H1 (cell line): ENCODE measurements around the gene ETV5. TPM values are rescaled to one million over a fixed set of nuclear protein-coding genes. Genes with fewer than 3 reads are reported as not detected.
A peak's percentile ranks its signal among the peaks of the same experiment; 100 is the strongest.

ENCODE experiments used
- CTCF ChIA-PET: fragments of 300-600 bp; sonication (Branson Sonifier 250); formaldehyde crosslinking; loops from one replicate; lab custom pipeline; 2021; ENCODE audit not compliant: partially characterized antibody; lab: Charles Lee
- POLR2A ChIA-PET: fragments of 300-600 bp; sonication (Branson Sonifier 250); formaldehyde crosslinking; loops from one replicate; lab custom pipeline; 2021; ENCODE audit warnings: inconsistent platforms; ENCODE audit not compliant: partially characterized antibody; lab: Charles Lee
- DNase-seq, 2 experiments: peaks; one replicate each; pipeline versions ENCODE4 v3.0.0 to v3.0.0-alpha.2; 2010 to 2022; ENCODE audit warnings: low spot score in 2 of 2, low read depth in 1 of 2, mixed read lengths in 1 of 2
- FAIRE-seq: peaks from 2 replicates; lab custom pipeline; 2011; peaks lifted over from hg19 to GRCh38; lab: Jason Lieb, UNC
- H2AFZ ChIP-seq: 2 replicates; pipeline ENCODE4 v1.8.1; 2012; ENCODE audit warnings: low read length, inconsistent platforms
- H2AK5ac ChIP-seq: 2 replicates; pipeline ENCODE4 v1.6.1; 2013; ENCODE audit warnings: low read depth, low read length
- H2BK120ac ChIP-seq: replicated peaks from 2 replicates; pipeline ENCODE3; 2013; ENCODE audit warnings: low read depth, low read length, inconsistent platforms
- H2BK12ac ChIP-seq: 2 replicates; pipeline ENCODE4 v1.6.1; 2013; ENCODE audit warnings: low read depth, low read length
- H2BK15ac ChIP-seq: 2 replicates; pipeline ENCODE4 v1.6.1; 2013; ENCODE audit warnings: low read length
- H2BK20ac ChIP-seq: 2 replicates; pipeline ENCODE4 v1.6.1; 2013; ENCODE audit warnings: low read length
- H2BK5ac ChIP-seq: 2 replicates; pipeline ENCODE4 v1.6.1; 2013; ENCODE audit warnings: low read depth, low read length
- H3K14ac ChIP-seq: 2 replicates; pipeline ENCODE4 v1.6.1; 2013; ENCODE audit warnings: inconsistent platforms; ENCODE audit not compliant: insufficient read length
- H3K18ac ChIP-seq: 2 replicates; pipeline ENCODE4 v1.6.1; 2013; ENCODE audit warnings: low read length; ENCODE audit errors: extremely low read depth
- H3K23ac ChIP-seq: 2 replicates; pipeline ENCODE4 v1.6.1; 2013; ENCODE audit warnings: inconsistent platforms; ENCODE audit not compliant: insufficient read length
- H3K23me2 ChIP-seq: 2 replicates; pipeline ENCODE4 v1.6.1; 2013; ENCODE audit warnings: low read depth, low read length
- H3K27ac ChIP-seq: 2 replicates; pipeline ENCODE4 v1.6.1; 2011; ENCODE audit warnings: low read depth, low read length, inconsistent platforms
- H3K27me3 ChIP-seq, 4 experiments: replicated peaks in 1 of 4; 1 replicate in 1 of 4; 2 replicates in 3 of 4; pipeline versions ENCODE4 v1.6.1 to v1.8.1; 2011 to 2013; ENCODE audit warnings: low read length in 3 of 4, mild to moderate bottlenecking in 3 of 4, inconsistent platforms in 2 of 4, mixed read lengths in 2 of 4, moderate library complexity in 1 of 4; ENCODE audit not compliant: control insufficient read depth in 3 of 4, insufficient read depth in 3 of 4; ENCODE audit errors: extremely low read depth in 1 of 4
- H3K36me3 ChIP-seq, 4 experiments: 2 replicates each; pipeline versions ENCODE4 v1.6.1 to v1.8.1; 2011 to 2013; ENCODE audit warnings: mild to moderate bottlenecking in 4 of 4, low read length in 3 of 4, moderate library complexity in 2 of 4, control low read depth in 1 of 4, inconsistent platforms in 1 of 4; ENCODE audit not compliant: insufficient read depth in 4 of 4, control insufficient read depth in 2 of 4
- H3K4ac ChIP-seq: replicated peaks from 2 replicates; pipeline ENCODE3; 2013; ENCODE audit warnings: low read length, low read depth, mixed read lengths, inconsistent platforms; ENCODE audit not compliant: insufficient read length
- H3K4me1 ChIP-seq, 4 experiments: replicated peaks in 1 of 4; 1 replicate in 1 of 4; 2 replicates in 3 of 4; pipeline versions ENCODE4 v1.6.1 to v1.8.1; 2011 to 2013; ENCODE audit warnings: low read length in 3 of 4, inconsistent platforms in 2 of 4, mixed read lengths in 1 of 4; ENCODE audit not compliant: insufficient read depth in 4 of 4, control insufficient read depth in 3 of 4
- H3K4me2 ChIP-seq, 2 experiments: 2 replicates each; pipeline versions ENCODE4 v1.6.1 to v1.8.1; 2011 to 2013; ENCODE audit warnings: low read depth in 2 of 2, low read length in 2 of 2, control low read depth in 1 of 2, inconsistent platforms in 1 of 2, mild to moderate bottlenecking in 1 of 2; ENCODE audit not compliant: insufficient read depth in 1 of 2
- H3K4me3 ChIP-seq, 4 experiments: fragments of 200-600, 300-600 bp in 1 of 4; sonication (generic), shearing (Covaris generic), sonication (Bioruptor Twin) in 1 of 4; 2 replicates each; pipeline versions ENCODE4 v1.5.1 to v1.8.1; 2011 to 2016; ENCODE audit warnings: low read length in 4 of 4, low read depth in 3 of 4, control low read depth in 2 of 4, inconsistent platforms in 2 of 4, mild to moderate bottlenecking in 2 of 4, mixed read lengths in 1 of 4, moderate library complexity in 1 of 4; ENCODE audit not compliant: insufficient read depth in 2 of 4; ENCODE audit errors: extremely low read depth in 1 of 4
- H3K56ac ChIP-seq: replicated peaks from 2 replicates; pipeline ENCODE3; 2013; ENCODE audit warnings: low read depth, mild to moderate bottlenecking, mixed read lengths, low read length, inconsistent platforms; ENCODE audit not compliant: insufficient read length
- H3K79me1 ChIP-seq: 2 replicates; pipeline ENCODE4 v1.6.1; 2013; ENCODE audit warnings: low read depth, low read length, control low read depth
- H3K79me2 ChIP-seq, 2 experiments: 2 replicates each; pipeline versions ENCODE4 v1.6.1 to v1.8.1; 2012 to 2013; ENCODE audit warnings: low read length in 2 of 2, mild to moderate bottlenecking in 2 of 2, inconsistent platforms in 1 of 2; ENCODE audit not compliant: insufficient read depth in 2 of 2, control insufficient read depth in 1 of 2
- H3K9ac ChIP-seq, 4 experiments: replicated peaks in 1 of 4; 1 replicate in 1 of 4; 2 replicates in 3 of 4; pipeline versions ENCODE4 v1.6.1 to v1.8.1; 2011 to 2013; ENCODE audit warnings: low read depth in 3 of 4, low read length in 3 of 4, control low read depth in 2 of 4, mild to moderate bottlenecking in 2 of 4, moderate library complexity in 2 of 4, inconsistent platforms in 1 of 4; ENCODE audit errors: extremely low read depth in 1 of 4
- H3K9me3 ChIP-seq, 2 experiments: 2 replicates each; pipeline versions ENCODE4 v1.6.1 to v1.8.1; 2012 to 2013; ENCODE audit warnings: mild to moderate bottlenecking in 2 of 2, moderate library complexity in 2 of 2, control low read depth in 1 of 2, inconsistent platforms in 1 of 2, low read depth in 1 of 2, low read length in 1 of 2, mixed read lengths in 1 of 2; ENCODE audit not compliant: insufficient read depth in 2 of 2
- H4K20me1 ChIP-seq, 2 experiments: replicated peaks in 1 of 2; 2 replicates each; pipeline versions ENCODE3 to v1.8.1; 2011 to 2013; ENCODE audit warnings: inconsistent platforms in 2 of 2, low read length in 2 of 2, mild to moderate bottlenecking in 1 of 2; ENCODE audit not compliant: insufficient read depth in 2 of 2, control insufficient read depth in 1 of 2
- H4K5ac ChIP-seq: 2 replicates; pipeline ENCODE4 v1.6.1; 2013; ENCODE audit warnings: low read length, low read depth, mixed read lengths, inconsistent platforms; ENCODE audit not compliant: insufficient read length
- H4K8ac ChIP-seq: 2 replicates; pipeline ENCODE4 v1.8.0; 2013; ENCODE audit warnings: mild to moderate bottlenecking, moderate library complexity, low read length, inconsistent platforms; ENCODE audit not compliant: insufficient read depth; ENCODE audit errors: extremely low read depth
- H4K91ac ChIP-seq: replicated peaks from 2 replicates; pipeline ENCODE3; 2013; ENCODE audit warnings: low read length, mixed read lengths, inconsistent platforms; ENCODE audit not compliant: insufficient read length
- POLR2AphosphoS5 ChIP-seq: IDR thresholded peaks from 2 replicates; pipeline ENCODE4 v1.6.1; 2011; ENCODE audit warnings: low read depth, low read length
- RXRA ChIP-seq: IDR thresholded peaks from 2 replicates; pipeline ENCODE4 v1.6.1; 2011; ENCODE audit warnings: low read depth, mild to moderate bottlenecking, low read length, moderate library complexity; ENCODE audit not compliant: insufficient read depth
- WGBS, 2 experiments: shearing (Covaris generic) in 1 of 2; methylation state at CpG; one replicate each; pipeline versions ENCODE4 v1.1.6 to v1.1.7; 2013 to 2015; ENCODE audit warnings: low lambda C conversion rate in 2 of 2, mixed read lengths in 2 of 2, inconsistent platforms in 1 of 2, low coverage in 1 of 2, missing lambda C conversion rate in 1 of 2; ENCODE audit not compliant: insufficient replicate concordance in 2 of 2, insufficient coverage in 1 of 2, insufficient read length in 1 of 2; ENCODE audit errors: extremely low coverage in 1 of 2, missing lambda C conversion rate in 1 of 2; 5-methylcytosine and 5-hydroxymethylcytosine counted together
- polyA plus RNA-seq, 7 experiments: library from polyadenylated mRNA; depleted of rRNA in 3 of 7; stranded (reverse) in 5 of 7; unstranded in 2 of 7; fragments of >200 nt in 5 of 7; fragments of 200-250 nt in 2 of 7; gene quantifications; 1 replicate in 5 of 7; 2 replicates in 1 of 7; 4 replicates in 1 of 7; pipeline versions ENCODE4 v1.2.1 to v1.2.3, GENCODE V29; 2011 to 2013; ENCODE audit warnings: missing spikeins in 2 of 7, mixed read lengths in 2 of 7
- total RNA-seq: library from RNA; stranded (reverse); fragmentation: NEBNext Ultra II Directional; extraction: Animal tissue kit (Norgen Biotek cat#: 25700); gene quantifications from 2 replicates; pipeline ENCODE4 v1.2.1, GENCODE V29; 2021

Gene ETV5
- total and polyA plus RNA-seq, 2 of the 8 experiments (the other 6 are each of a cell fraction or from before 2014, with no cell fraction given), result 13.1 to 36.9 TPM

- H3K4ac ChIP-seq, result no peak overlapping the region
- no peak overlapping the region for H3K27ac ChIP-seq
- H4K8ac ChIP-seq, result no peak overlapping the region
- H2BK15ac ChIP-seq, result no peak overlapping the region
- H3K9me3 ChIP-seq, result no peaks in the 10 kb centered on the region
- no peak overlapping the region for H3K9ac ChIP-seq
- no peak overlapping the region for H2BK12ac ChIP-seq
- no peaks in the 10 kb centered on the region for H3K79me1 ChIP-seq
- H3K18ac ChIP-seq, result no peak overlapping the region
- no peak for FAIRE-seq
- H2BK120ac ChIP-seq, result no peak overlapping the region
- no peaks in the 10 kb centered on the region for H3K27me3 ChIP-seq
- no peak overlapping the region for H2BK20ac ChIP-seq
- 0 out of 2 replicates have a peak, but pooled peaks cover 2% of the 10 kb centered on the region for H3K23me2 ChIP-seq
- no peak for DNase-seq
- H3K4me2 ChIP-seq, result no peak overlapping the region
- no peaks in the 10 kb centered on the region for H3K36me3 ChIP-seq
- no peak overlapping the region for H3K56ac ChIP-seq
- TF ChIP-seq RXRA, result 0 out of 2 replicates have a peak, but pooled peaks have one; percentile 20
- no peak for TF ChIP-seq POLR2AphosphoS5
- WGBS, 2 experiments, result 85% methylated on average over 11 of the region's 11 CpGs; no CpG with 5 or more reads in 1 of the 2 experiments
- no peaks in the 10 kb centered on the region for H3K79me2 ChIP-seq
- H3K4me1 ChIP-seq, result no peaks in the 10 kb centered on the region
- H2AK5ac ChIP-seq, result no peak overlapping the region
- CTCF ChIA-PET, result interaction anchor here (2.6 kb wide), 1 partner anchor 17 kb away, joined by 7 read pairs; no protein-coding TSS in a partner anchor
- no peak overlapping the region for H2AFZ ChIP-seq
- no peak overlapping the region for H3K4me3 ChIP-seq
- POLR2A ChIA-PET, result no interaction called here
- H4K20me1 ChIP-seq, result peaks cover 0 to 1% of the 10 kb centered on the region in 2 experiments
- no peak overlapping the region for H3K14ac ChIP-seq
- H4K5ac ChIP-seq, result no peak overlapping the region
- no peak overlapping the region for H3K23ac ChIP-seq
- no peak overlapping the region for H2BK5ac ChIP-seq
- H4K91ac ChIP-seq, result no peak overlapping the region
Measured at GRCh38 chr3:186150041-186150830, 41.3 kb upstream of the ETV5 start.
